Breast epithelium (tissue), 3 donors: ENCODE results near the gene TENM4.
"Not testable (repeated sequence)": the region's sequence is repeated elsewhere in the genome, so short reads cannot be mapped to it uniquely, and the experiment has no call there.

Experiments
- POLR2A ChIP-seq: fragments of 450-650 bp; IDR thresholded peaks from one replicate; pipeline ENCODE4 v1.6.1; 2016; ENCODE audit warnings: antibody characterized with exemption, mild to moderate bottlenecking, moderate library complexity
- TF ChIP-seq, protein P1 (sequence below), 3 donors: fragments of 450-650 bp; IDR thresholded peaks; one replicate each; pipeline ENCODE4 v1.5.1; 2016 to 2017; ENCODE audit warnings: antibody characterized with exemption in 3 of 3, mild to moderate bottlenecking in 3 of 3, moderate library complexity in 3 of 3

- not testable (repeated sequence) for TF ChIP-seq POLR2A
- TF ChIP-seq, protein P1, sequence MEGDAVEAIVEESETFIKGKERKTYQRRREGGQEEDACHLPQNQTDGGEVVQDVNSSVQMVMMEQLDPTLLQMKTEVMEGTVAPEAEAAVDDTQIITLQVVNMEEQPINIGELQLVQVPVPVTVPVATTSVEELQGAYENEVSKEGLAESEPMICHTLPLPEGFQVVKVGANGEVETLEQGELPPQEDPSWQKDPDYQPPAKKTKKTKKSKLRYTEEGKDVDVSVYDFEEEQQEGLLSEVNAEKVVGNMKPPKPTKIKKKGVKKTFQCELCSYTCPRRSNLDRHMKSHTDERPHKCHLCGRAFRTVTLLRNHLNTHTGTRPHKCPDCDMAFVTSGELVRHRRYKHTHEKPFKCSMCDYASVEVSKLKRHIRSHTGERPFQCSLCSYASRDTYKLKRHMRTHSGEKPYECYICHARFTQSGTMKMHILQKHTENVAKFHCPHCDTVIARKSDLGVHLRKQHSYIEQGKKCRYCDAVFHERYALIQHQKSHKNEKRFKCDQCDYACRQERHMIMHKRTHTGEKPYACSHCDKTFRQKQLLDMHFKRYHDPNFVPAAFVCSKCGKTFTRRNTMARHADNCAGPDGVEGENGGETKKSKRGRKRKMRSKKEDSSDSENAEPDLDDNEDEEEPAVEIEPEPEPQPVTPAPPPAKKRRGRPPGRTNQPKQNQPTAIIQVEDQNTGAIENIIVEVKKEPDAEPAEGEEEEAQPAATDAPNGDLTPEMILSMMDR (IDR thresholded peaks at IDR 0.05), result not testable (repeated sequence)
These were observed 250.3 kb downstream of the TENM4 start for GRCh38 chr11:79190553-79190952.
